ENCODE data around the gene CRYBB1.

CRYBB1 gene

DNA sequence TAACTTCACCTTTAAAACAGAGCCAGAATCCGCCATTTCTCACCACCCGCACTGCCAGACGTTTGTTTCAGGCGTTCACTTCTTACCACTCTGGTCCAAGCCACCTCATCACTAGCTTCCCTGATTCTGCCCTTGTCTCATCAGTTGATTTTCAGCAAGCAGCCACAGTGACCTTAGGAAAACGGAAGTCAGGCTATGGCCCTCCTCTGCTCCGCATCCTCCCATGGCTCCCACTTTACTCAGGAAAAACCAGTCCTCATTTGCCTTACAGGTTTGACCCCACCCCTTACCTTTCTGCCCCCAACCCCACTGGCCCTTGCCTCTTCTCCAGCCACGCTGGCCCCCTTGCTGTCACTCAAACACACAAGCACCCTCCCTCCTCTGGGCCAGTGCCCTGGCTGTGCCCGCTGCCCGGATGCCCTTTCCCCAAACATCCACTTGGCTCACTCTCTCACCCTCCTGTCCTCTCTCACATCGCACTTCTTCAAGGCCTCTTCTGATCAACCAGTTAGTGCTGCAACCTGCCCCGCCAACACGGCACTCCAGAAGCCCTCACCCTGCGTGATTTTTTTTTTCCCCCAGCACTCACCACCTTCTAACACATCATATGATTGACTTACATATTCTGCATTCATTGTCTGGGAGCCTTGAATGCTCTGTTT, 46.8 kb downstream of the CRYBB1 start:
- Histone ChIP-seq H3K4me1 (ENCODE audit: control insufficient read depth, low read depth, low read length) (peaks cover 47% of the 10 kb centered on the region), H3K9me3 (ENCODE audit: control insufficient read depth, low read depth, low read length) (no peaks in the 10 kb centered on the region), H3K27ac (ENCODE audit: low read length) (no peak overlapping the region), H3K36me3 (ENCODE audit: control insufficient read depth, low read depth, low read length) (peaks cover 4% of the 10 kb centered on the region), H3K27me3 (ENCODE audit: control insufficient read depth, insufficient read depth, low read length) (no peaks in the 10 kb centered on the region), H3K9ac (ENCODE audit: low read length) (no peak overlapping the region), H3K4me3 (ENCODE audit: low read length) (no peak overlapping the region)

DNA sequence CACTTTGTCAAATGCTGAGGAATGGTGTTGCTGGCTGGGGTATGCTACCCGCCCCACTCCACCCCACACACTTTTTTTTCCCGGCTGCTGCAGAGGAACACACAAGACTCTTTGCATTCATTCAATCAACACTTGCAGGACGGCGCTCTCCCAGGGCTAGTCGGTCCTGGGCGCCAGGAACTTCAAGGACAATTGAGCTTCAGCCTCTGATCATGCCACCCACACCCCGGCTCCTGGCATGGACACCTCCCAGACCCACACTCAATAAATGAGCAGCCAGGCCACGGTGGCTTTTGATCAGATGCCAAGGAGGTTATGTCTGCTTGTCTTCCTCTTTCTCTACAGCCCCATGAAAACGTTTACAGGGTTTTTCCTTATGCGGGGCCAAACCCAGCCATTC, 47.7 kb downstream of the CRYBB1 start:
- H3K4me1 ChIP-seq (ENCODE audit: control insufficient read depth, low read depth, low read length) = peaks cover 50% of the 10 kb centered on the region
- no peak overlapping the region for H3K4me3 ChIP-seq (ENCODE audit: low read length)
- no peak overlapping the region for H3K9ac ChIP-seq (ENCODE audit: low read length)
- H3K36me3 ChIP-seq (ENCODE audit: control insufficient read depth, low read depth, low read length) = peaks cover 2% of the 10 kb centered on the region
- H3K9me3 ChIP-seq (ENCODE audit: control insufficient read depth, low read depth, low read length) = no peaks in the 10 kb centered on the region
- no peaks in the 10 kb centered on the region for H3K27me3 ChIP-seq (ENCODE audit: control insufficient read depth, insufficient read depth, low read length)
- H3K27ac ChIP-seq (ENCODE audit: low read length) = no peak overlapping the region

DNA sequence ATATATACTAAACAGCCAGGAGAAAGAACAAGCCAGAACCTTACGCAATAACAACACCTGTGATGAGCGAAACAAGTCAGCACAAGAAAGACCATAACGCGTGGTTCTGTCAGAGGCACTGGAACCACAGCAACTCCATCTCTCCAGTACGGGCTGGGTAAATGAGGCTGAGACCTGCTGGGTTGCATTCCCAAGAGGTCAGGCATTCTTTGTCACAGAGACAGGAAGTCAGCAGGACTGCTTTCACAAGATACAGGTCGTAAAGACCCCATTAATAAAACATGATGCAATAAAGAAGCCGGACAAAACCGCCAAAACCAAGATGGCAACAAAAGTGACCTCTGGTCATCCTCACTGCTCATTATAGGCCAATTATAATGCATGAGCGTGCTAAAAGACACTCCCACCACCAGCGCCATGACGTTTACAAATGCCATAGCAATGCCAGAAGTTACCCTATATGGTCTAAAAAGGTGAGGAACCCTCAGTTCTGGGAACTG, 49.6 kb downstream of the CRYBB1 start:
- H3K9ac ChIP-seq (ENCODE audit: low read length) = peak overlapping the region; percentile 40
- peak overlapping the region; percentile 21 for H3K4me3 ChIP-seq (ENCODE audit: low read length)
- no peaks in the 10 kb centered on the region for H3K9me3 ChIP-seq (ENCODE audit: control insufficient read depth, low read depth, low read length)
- H3K27ac ChIP-seq (ENCODE audit: low read length) = peak overlapping the region; percentile 95
- peaks cover 6% of the 10 kb centered on the region for H3K36me3 ChIP-seq (ENCODE audit: control insufficient read depth, low read depth, low read length)
- H3K27me3 ChIP-seq (ENCODE audit: control insufficient read depth, insufficient read depth, low read length) = no peaks in the 10 kb centered on the region
- H3K4me1 ChIP-seq (ENCODE audit: control insufficient read depth, low read depth, low read length) = peaks cover 44% of the 10 kb centered on the region

DNA sequence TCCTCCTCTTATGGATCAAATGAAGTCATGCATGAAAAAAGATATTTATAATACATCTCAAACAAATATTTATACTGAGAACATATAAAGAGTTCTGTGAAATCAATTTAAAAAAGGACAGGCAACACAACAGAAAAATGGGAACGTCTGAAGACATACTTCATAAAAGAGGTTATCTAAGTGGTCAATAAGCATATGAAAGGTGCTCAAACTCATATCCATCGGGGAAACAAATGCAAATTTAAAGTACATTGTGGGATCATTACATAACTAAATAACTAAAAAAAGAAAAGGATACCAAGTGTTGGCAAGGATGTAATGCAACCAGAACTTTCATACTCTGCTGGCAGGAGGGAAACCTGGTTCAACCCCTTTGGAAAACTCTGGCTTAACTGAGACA, 50.2 kb downstream of the CRYBB1 start:
- Histone ChIP-seq H3K9ac (ENCODE audit: low read length) (peak overlapping the region; percentile 40), H3K27ac (ENCODE audit: low read length) (peak overlapping the region; percentile 95), H3K4me3 (ENCODE audit: low read length) (peak overlapping the region; percentile 21), H3K27me3 (ENCODE audit: control insufficient read depth, insufficient read depth, low read length) (no peaks in the 10 kb centered on the region), H3K36me3 (ENCODE audit: control insufficient read depth, low read depth, low read length) (peaks cover 6% of the 10 kb centered on the region), H3K4me1 (ENCODE audit: control insufficient read depth, low read depth, low read length) (peaks cover 43% of the 10 kb centered on the region), H3K9me3 (ENCODE audit: control insufficient read depth, low read depth, low read length) (no peaks in the 10 kb centered on the region)

DNA sequence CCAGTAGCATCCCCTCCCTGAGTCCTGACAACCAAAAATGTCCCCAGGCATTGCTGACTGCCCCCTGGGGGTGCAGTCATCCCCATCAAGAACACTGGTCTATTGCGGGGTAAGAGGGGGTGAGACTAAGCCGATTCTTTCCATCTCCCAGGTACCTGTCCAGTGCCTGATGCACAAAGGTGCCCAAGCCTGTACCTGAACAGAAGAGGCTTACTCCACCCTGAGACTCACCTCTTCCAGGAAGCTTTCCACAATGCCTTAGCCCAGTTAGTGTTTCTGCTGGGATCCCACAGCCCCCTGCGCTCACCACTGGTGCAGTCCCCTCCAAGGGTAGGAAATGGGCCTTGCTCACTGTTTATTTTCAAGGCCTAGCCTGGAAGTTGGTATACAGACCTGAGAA, 50.8 kb downstream of the CRYBB1 start:
- no peak overlapping the region for H3K4me3 ChIP-seq (ENCODE audit: low read length)
- peak overlapping the region; percentile 95 for H3K27ac ChIP-seq (ENCODE audit: low read length)
- peaks cover 43% of the 10 kb centered on the region for H3K4me1 ChIP-seq (ENCODE audit: control insufficient read depth, low read depth, low read length)
- peaks cover 6% of the 10 kb centered on the region for H3K36me3 ChIP-seq (ENCODE audit: control insufficient read depth, low read depth, low read length)
- H3K27me3 ChIP-seq (ENCODE audit: control insufficient read depth, insufficient read depth, low read length) = no peaks in the 10 kb centered on the region
- H3K9me3 ChIP-seq (ENCODE audit: control insufficient read depth, low read depth, low read length) = no peaks in the 10 kb centered on the region
- H3K9ac ChIP-seq (ENCODE audit: low read length) = peak overlapping the region; percentile 40

DNA sequence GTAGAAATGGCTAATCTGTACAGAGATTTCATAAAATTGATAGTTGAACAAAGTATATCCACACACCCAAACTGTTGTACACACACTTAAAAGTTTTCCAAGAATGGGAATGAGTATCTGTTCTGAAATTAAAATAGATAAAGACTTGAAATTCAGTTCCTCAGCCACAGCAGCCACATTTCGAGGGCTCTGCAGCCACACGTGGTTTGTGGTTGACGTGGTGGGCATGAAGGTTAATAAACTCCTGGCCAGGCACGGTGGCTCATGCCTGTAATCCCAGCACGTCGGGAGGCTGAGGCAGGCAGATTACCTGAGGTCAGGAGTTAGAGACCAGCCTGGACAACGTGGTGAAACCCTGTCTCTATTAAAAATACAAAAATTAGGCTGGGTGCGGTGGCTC, 51.9 kb downstream of the CRYBB1 start:
- H3K36me3 ChIP-seq (ENCODE audit: control insufficient read depth, low read depth, low read length) = peaks cover 6% of the 10 kb centered on the region
- H3K4me3 ChIP-seq (ENCODE audit: low read length) = no peak overlapping the region
- peaks cover 34% of the 10 kb centered on the region for H3K4me1 ChIP-seq (ENCODE audit: control insufficient read depth, low read depth, low read length)
- H3K9ac ChIP-seq (ENCODE audit: low read length) = no peak overlapping the region
- H3K9me3 ChIP-seq (ENCODE audit: control insufficient read depth, low read depth, low read length) = no peaks in the 10 kb centered on the region
- H3K27ac ChIP-seq (ENCODE audit: low read length) = no peak overlapping the region
- H3K27me3 ChIP-seq (ENCODE audit: control insufficient read depth, insufficient read depth, low read length) = no peaks in the 10 kb centered on the region

DNA sequence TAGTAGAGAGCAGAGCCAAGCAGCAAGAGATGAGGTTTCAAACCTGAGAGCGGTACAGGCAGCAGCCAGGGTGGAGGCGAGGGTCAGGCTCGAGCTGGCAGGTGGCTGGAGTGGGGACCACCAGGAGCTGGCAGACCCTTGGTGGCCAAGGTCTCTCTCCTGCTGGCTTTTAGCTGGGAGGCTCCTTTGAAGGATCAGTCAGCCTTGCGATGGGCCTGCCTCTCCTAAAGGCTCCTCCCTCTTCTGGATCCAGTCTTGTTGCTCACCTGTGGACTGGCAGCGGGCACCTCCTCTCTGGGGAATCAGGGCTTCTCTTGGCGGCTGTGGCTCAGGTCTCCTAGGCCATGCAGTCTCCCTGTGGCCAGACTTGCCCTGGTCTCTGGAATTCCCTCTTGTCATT, 52.6 kb downstream of the CRYBB1 start:
- no peaks in the 10 kb centered on the region for H3K9me3 ChIP-seq (ENCODE audit: control insufficient read depth, low read depth, low read length)
- no peak overlapping the region for H3K4me3 ChIP-seq (ENCODE audit: low read length)
- no peaks in the 10 kb centered on the region for H3K27me3 ChIP-seq (ENCODE audit: control insufficient read depth, insufficient read depth, low read length)
- peaks cover 6% of the 10 kb centered on the region for H3K36me3 ChIP-seq (ENCODE audit: control insufficient read depth, low read depth, low read length)
- no peak overlapping the region for H3K27ac ChIP-seq (ENCODE audit: low read length)
- no peak overlapping the region for H3K9ac ChIP-seq (ENCODE audit: low read length)
- H3K4me1 ChIP-seq (ENCODE audit: control insufficient read depth, low read depth, low read length) = peaks cover 28% of the 10 kb centered on the region

DNA sequence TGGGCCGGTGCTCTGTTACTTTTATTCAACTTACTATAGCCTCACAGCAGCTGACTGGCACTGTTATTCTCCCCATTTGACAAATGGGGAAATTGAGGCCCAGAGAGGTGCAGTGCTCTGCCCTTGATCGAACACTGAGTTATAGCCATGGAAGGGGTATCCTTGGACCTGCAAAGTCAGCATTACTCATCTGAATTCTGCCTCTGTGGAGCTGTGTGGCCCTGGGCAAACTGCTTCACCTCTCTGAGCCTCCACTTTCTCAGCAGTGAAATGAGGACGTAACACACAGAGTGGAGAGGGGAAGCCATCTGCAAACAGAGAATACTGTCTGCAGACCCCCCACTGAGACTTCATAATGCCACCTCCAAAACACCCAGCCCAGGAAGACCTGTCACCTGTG, 53.2 kb downstream of the CRYBB1 start:
- Histone ChIP-seq H3K4me3 (ENCODE audit: low read length) (no peak overlapping the region), H3K27ac (ENCODE audit: low read length) (no peak overlapping the region), H3K27me3 (ENCODE audit: control insufficient read depth, insufficient read depth, low read length) (no peaks in the 10 kb centered on the region), H3K4me1 (ENCODE audit: control insufficient read depth, low read depth, low read length) (peaks cover 32% of the 10 kb centered on the region), H3K9me3 (ENCODE audit: control insufficient read depth, low read depth, low read length) (no peaks in the 10 kb centered on the region), H3K9ac (ENCODE audit: low read length) (no peak overlapping the region), H3K36me3 (ENCODE audit: control insufficient read depth, low read depth, low read length) (peaks cover 6% of the 10 kb centered on the region)

DNA sequence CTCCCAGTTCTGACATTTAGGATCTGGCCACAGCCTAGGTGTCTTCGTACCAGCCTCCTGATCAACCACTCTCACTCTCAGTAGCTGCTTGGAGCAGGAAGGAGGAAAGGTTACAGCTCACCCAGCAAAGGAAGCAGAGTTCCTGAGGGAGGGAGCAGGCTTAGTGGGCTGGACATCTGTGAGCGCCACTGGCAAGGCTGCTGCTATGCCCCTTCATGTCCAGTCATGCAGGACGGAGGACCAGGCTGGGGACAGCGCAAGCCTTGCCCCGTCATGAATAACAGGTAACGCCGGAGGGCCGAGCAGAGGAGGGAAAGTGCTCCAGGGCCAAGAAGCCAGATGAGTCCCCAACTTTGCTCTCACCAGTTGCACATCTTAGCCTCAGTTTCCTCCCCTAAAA, 53.6 kb downstream of the CRYBB1 start:
- Histone ChIP-seq H3K27me3 (ENCODE audit: control insufficient read depth, insufficient read depth, low read length) (no peaks in the 10 kb centered on the region), H3K9ac (ENCODE audit: low read length) (no peak overlapping the region), H3K27ac (ENCODE audit: low read length) (no peak overlapping the region), H3K4me3 (ENCODE audit: low read length) (no peak overlapping the region), H3K4me1 (ENCODE audit: control insufficient read depth, low read depth, low read length) (peaks cover 36% of the 10 kb centered on the region), H3K9me3 (ENCODE audit: control insufficient read depth, low read depth, low read length) (no peaks in the 10 kb centered on the region), H3K36me3 (ENCODE audit: control insufficient read depth, low read depth, low read length) (peaks cover 6% of the 10 kb centered on the region)

DNA sequence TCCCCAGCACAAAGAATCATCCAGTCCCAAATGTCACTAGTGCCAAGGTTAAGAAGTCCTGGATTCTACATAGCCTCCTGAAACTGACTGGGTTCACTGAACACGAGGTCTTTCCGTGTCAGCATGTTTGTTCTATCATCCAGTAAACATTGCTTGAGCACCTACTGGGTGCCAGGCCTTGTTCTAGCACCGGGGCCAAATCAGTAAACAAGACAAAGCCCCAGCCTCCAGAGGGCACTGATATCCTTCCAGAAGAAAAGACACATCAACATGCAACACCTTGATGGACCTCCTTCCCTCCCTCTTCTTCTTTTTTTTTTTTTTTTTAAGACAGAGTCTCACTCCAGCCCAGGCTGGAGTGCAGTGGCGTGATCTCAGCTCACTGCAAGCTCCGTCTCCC, 54.8 kb downstream of the CRYBB1 start:
- Histone ChIP-seq H3K9me3 (ENCODE audit: control insufficient read depth, low read depth, low read length) (no peaks in the 10 kb centered on the region), H3K27me3 (ENCODE audit: control insufficient read depth, insufficient read depth, low read length) (no peaks in the 10 kb centered on the region), H3K36me3 (ENCODE audit: control insufficient read depth, low read depth, low read length) (peaks cover 6% of the 10 kb centered on the region), H3K27ac (ENCODE audit: low read length) (no peak overlapping the region), H3K9ac (ENCODE audit: low read length) (no peak overlapping the region), H3K4me3 (ENCODE audit: low read length) (no peak overlapping the region), H3K4me1 (ENCODE audit: control insufficient read depth, low read depth, low read length) (peaks cover 37% of the 10 kb centered on the region)

DNA sequence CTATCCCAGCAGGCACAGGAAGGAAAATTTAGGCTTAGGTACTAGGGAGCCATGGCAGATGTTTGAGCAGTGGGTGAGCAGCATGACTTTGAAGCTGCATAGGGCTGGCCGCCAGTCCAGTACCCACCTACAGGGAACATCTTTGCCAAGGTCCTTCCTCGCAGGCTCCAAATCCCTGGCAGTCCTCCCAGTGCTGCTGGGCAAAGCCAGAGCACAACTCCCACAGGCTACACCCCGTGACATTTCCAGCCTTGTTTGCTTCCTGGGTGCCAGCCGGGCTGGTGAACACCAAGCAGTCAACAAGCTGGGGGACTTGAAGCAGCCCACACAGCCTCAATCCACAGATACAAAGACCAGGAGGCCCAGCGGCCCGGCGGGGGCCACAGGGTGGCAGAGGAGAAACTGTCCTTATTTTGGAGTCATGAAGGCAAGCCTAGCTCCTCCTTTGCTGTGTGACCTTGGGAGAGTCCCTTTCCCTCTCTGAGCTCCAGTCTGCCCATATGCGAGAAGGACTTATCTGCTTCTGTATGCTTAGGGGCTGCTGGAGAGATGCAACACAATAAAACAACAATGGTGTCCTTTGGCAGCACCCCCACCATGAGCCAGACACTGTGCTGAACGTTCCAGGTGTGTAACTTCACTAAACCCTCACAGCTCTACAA, 55.9 kb downstream of the CRYBB1 start:
- H3K27ac ChIP-seq (ENCODE audit: low read length) = no peak overlapping the region
- H3K27me3 ChIP-seq (ENCODE audit: control insufficient read depth, insufficient read depth, low read length) = no peaks in the 10 kb centered on the region
- peaks cover 6% of the 10 kb centered on the region for H3K36me3 ChIP-seq (ENCODE audit: control insufficient read depth, low read depth, low read length)
- H3K9me3 ChIP-seq (ENCODE audit: control insufficient read depth, low read depth, low read length) = no peaks in the 10 kb centered on the region
- no peak overlapping the region for H3K9ac ChIP-seq (ENCODE audit: low read length)
- H3K4me3 ChIP-seq (ENCODE audit: low read length) = no peak overlapping the region
- peaks cover 26% of the 10 kb centered on the region for H3K4me1 ChIP-seq (ENCODE audit: control insufficient read depth, low read depth, low read length)
